Measurements from ENCODE around the gene CHD6.

DNA sequence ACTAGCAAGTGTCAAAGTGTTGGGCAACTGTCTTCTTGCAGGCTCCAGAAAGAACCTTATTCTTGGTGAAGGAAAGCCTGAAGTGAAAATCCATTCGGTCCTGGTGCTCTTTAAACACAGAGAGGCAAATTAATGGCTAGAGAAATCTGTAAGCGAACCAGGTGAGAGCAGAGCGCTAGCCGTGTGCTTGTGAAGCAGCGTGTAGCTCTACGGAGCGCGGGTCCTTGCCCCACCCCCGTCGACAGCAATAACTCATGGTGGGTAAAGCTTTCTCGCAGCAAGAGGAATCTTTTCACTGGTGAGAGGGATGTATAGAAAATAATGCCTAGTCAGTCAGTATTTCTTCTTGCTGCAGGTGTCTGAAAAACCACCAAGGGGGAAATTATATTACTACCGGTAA is 214.6 kb downstream of the CHD6 start:
- TF ChIP-seq POLR2A (IDR thresholded peaks at IDR 0.05; ENCODE audit: low read length) (no peak), GATA1 (IDR thresholded peaks at IDR 0.05; ENCODE audit: low read depth, low read length) (no peak)

Data from erythroblast (primary cell).